Ureter (tissue), 1 donor: ENCODE measurements around the gene ROR1. TPM values are rescaled to one million over a fixed set of nuclear protein-coding genes. Genes with fewer than 3 reads are reported as not detected.

ENCODE experiments used
- DNase-seq: peaks from one replicate; pipeline ENCODE4 v3.0.0-alpha.2; 2020; ENCODE audit warnings: low spot score
- total RNA-seq: library from RNA; stranded (reverse); gene quantifications from one replicate; pipeline ENCODE4 v1.2.4, GENCODE V29; 2023
- donor health status: DM: yes; HTN: yes; CAD: no.

Gene ROR1
- total RNA-seq, 1 donor from 2014 or later = 6.2 TPM

DNA sequence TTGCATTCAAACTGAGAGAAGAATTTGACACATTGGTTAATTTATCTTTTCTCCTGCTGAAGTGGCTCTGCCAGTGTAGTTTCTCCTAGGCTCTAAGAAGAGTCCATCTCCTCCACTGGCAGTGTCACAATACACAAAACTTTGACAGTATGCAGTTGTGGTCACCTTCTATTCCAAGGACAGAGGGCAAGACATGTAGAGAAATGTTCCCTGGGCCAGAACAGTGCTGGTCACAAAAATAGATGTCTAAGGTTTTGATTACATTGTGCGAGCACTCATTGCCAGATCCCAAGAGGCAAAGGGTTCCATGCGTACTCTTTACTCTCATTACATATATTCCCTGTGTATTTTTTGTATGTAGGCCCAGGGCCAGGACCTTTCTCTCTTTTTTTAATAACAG, 281.5 kb downstream of the ROR1 start:
- DNase-seq = no peak

DNA sequence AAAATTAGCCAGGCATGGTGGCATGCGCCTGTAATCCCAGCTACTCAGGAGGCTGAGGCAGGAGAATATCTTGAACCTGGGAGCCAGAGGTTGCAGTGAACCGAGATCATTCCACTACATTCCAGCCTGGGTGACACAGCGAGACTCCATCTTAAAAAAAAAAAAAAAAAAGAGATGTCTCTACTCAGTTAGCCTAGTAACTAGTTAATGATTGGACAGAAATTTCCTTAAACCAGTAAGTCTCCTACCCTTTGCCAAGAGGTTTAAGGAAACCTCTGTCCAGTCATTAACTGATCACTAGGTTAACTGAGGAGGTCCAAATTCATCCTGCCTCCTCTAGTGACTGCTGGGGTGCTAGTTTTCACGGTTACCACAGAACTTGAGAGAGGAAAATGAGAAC, 285.7 kb downstream of the ROR1 start:
- DNase-seq = no peak

DNA sequence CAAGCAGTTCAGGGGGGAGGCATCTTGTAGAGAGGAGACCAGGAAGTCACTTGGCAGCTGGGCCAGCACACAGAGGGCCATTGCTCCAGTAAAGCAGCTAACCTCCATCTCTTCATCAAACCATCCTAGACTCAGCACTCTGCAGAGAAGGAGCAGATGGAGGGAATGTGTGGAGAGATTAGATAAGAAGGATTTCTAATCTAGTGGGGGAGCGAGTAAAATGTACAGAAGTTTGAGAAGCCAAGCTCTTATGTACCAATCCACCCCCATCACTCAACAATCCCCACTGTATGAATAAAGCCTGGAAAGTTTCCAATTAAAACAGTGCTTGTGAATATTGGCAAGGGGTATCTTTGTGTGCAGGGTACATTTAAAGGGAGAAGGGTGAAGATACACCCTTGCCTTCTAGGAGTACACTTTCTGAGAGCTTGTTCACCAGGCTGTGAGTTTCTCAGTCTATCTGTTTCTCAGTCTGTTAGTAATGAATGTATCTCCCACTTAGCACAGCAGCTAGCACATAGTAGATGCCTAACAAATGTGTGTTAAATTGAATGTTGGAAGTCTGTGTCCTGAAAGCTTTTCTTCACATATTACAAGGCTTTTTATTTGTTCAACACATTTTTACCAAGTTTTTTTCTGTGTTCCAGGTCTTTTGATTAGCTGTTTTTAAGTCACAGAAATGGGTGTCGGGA, 286.9 kb downstream of the ROR1 start:
- DNase-seq = no peak

DNA sequence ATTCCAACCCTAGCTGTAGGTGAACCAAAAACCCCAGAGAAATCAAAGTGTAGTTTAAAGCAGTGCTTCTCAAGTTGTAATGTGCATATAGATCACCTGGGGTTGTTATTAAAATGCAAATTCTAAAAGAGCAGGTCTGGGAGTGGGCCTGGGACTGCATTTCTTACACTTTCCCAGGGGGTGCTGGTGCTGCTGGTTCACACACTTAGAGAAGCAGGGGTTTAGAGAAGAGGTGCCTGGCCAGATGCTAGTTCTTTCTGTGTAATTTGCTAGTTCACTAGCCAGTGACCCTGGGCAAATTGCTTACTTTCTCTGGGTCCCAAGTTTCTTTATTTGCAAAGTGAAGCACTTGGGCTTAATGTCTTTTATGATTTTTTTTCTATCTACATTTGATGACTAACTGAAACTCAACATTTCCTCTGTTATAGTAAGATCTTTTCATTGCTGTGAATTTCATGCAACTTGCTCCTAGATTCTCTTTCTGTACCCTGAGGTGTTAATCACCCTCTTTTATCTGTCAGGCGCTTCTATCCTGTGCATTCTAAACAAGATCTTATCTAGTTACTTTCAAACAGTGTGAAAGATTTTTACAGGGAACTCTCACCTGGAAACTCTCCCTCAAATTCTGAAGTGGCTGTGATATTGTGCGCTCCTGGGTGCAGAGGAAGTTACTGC, 287.8 kb downstream of the ROR1 start:
- DNase-seq = no peak

DNA sequence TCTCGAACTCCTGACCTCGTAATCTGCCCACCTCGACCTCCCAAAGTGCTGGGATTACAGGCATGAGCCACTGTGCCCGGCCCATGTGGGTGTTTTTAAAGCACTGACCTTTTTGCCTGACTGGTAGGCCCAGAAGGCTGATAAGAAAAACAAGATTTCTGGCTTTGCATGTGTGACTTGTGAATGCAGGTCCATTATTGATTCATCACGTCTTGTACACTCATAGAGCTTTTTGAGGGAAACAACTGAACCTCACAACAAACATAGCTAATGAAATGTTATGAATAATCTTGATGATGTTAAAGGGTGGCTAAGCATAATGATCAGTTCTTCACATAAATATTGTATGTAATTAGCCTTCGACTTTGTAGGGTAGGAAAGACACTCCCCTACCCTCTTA, 288.7 kb downstream of the ROR1 start:
- DNase-seq = no peak

DNA sequence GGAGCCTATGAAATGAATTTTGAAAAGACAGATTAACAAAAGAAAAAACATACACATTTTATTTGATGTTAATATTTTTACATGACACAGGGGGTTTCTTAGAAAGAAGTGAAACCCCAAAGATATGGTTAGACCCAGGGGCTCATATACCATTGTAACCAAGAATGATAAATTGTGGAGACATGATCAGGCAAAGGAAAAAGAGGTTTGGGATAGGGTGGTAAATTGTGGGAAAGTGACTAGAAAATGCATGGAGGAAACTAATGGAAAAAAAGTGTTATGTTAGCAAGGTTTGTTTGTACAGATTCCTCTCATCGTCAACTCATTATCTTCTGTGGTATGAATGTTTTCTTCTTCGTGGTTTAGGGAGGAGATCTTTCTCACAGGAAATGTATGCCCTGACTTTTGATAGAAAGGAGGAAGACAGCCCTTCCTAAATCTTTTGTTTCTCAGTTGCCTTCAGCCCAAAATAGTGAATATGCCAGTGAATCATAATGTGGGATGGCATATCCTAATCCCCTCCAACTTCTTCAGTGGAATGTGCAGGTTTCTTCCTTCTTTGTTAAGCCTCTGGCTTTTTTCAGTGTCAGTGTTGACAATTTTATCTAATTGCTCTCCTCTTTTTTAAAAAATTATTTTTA, 289.2 kb downstream of the ROR1 start:
- DNase-seq = no peak

DNA sequence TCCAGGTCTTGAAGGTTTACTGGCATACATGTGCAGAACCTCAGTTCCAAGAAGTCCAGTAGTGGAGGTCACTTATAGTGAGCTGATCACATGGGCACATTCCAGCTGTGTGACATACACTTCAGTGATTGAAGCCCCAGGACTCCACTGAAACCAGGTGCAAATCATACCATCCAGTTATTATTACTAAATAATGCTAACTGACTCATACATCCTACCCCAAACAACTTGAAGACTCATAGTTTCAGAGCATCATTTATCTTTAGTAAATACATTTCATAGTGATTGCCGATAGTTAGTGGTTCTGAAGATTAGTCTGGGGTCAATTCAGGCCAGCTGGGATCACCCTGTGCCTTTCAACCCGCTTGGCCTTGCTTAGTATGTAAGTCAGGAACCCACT, 291.8 kb downstream of the ROR1 start:
- no peak for DNase-seq

DNA sequence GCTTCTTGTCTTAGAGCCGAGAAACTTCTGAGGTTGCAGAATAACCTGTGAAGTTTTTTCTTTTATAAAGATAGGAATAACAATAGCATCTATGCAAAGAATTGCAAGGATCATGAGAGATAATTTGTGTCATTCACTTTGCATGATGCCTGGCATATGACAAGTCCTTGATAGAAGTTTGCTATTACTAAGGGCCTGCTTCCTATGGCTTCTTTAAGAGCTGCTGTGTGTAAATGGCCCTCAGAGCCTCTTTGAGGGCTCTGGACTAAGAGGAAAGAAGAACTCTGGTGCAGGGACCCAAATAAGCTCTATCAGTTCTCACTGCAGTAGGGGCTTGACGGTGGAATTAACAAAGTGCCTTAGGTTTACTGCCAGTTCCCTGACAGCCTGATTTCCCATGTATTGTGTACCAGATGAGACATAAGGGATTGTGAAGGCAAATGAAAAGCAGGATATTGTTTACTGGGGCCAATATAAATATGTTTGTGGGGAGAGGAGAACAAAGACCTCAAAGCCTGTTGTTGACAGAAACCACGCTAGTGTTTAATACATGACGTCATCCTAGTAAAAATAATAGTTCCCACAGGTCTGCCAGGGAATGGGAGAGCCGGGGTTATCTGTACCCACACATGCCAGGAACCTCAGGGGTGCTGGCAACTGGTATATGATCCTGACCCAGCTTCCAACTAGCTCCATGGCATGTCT, 298.4 kb downstream of the ROR1 start:
- DNase-seq = no peak

GRCh38 chr1:64073705-64074104, 299.9 kb downstream of the ROR1 start:
- no peak for DNase-seq

GRCh38 chr1:64074767-64075166, 300.9 kb downstream of the ROR1 start:
- no peak for DNase-seq

DNA sequence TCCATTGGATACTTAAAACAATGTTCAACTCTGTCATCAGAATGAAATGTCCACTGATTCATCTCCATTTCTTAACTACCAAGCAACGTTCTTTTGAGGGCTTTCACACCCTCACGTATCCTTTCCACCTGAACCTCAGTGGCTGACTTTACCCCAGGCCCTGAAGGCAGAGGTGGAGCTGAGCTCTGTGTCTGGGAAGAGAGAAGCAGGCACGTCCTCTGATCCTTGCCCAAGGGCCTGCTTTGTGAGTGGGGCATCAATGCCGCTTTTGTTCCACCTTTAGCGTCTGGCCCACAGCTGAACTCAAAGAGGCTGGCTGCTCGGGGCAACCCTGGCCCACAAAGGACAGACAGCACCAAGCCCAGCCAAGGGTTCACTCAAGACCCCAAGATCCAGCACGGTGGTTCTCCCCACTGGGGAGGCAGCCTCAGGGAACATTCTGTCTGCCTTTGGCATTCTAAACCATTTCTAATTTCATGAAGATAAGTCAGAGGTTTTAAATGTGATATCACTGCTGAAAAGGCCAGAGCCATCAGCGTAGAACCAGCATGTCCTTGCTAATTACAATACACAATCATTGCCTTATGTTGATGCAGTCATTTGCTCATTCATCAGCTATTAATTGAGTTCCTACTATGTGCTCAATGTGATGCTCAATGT, 303.6 kb downstream of the ROR1 start:
- DNase-seq = no peak

- no peak for DNase-seq
Measured at GRCh38 chr1:64080941-64081562, 307.2 kb downstream of the ROR1 start.

DNA sequence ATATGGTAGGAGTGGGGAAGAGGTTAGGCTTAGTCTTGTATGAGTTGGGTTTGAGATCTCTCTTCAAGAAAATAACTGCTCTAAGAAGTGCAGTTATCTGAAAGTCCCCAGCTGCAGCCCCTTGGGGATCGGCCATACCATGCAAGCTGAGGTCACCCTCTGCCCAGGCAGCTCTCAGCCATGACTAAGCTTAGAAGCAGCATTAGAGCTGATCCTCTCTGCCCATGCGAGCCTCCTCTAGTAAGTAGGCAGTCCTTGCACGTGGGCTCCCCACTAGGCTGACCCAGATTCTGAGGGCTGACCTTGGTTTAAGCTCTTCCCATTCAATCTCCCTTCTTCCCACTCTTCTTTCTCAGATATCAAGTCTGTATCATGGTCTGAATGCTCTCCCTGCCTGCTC, 308.6 kb downstream of the ROR1 start:
- DNase-seq = no peak

DNA sequence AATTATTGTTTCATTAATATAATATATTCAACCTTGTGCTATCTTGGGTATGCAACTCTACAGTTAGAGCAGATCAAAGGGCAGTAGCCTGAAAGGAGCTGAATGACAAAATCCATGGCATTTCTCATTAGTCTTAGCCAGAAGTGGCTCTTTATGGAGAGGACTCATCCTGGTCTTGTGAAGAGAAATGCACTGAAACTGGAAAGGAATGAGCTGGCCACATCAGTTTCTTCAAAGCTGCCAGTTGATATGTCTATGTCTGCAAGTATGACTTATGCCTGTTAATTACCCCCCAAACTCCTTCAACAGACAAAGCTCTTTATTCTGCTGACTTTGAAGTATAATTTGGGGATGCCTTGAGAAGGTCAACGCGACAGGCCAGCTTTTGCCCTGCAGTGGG, 310.6 kb downstream of the ROR1 start:
- no peak for DNase-seq

GRCh38 chr1:64087768-64088167, 314.0 kb downstream of the ROR1 start:
- DNase-seq = no peak

GRCh38 chr1:64090436-64090835, 316.6 kb downstream of the ROR1 start:
- DNase-seq = no peak

GRCh38 chr1:64092851-64093371, 319.1 kb downstream of the ROR1 start:
- no peak for DNase-seq

GRCh38 chr1:64093941-64094340, 320.1 kb downstream of the ROR1 start:
- no peak for DNase-seq

DNA sequence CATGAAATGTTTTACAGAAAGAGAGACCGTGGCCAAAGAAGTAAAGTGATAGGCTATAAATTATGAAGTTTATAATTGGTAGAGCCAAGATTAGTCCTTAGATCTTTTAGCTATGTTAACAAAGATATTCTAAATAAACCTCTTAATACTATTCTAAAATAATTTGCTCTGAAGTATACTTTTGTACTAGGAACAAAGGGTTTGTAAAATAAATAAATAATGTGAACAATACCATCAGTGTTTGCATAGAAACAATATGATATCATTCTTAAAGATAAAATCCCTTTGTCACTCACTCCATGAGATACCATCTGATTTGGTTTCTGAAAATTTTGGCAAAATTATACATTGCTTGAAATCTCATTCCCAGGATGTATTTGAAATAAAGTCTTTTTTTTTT, 322.0 kb downstream of the ROR1 start:
- DNase-seq = no peak

GRCh38 chr1:64097859-64098258, 324.0 kb downstream of the ROR1 start:
- no peak for DNase-seq

DNA sequence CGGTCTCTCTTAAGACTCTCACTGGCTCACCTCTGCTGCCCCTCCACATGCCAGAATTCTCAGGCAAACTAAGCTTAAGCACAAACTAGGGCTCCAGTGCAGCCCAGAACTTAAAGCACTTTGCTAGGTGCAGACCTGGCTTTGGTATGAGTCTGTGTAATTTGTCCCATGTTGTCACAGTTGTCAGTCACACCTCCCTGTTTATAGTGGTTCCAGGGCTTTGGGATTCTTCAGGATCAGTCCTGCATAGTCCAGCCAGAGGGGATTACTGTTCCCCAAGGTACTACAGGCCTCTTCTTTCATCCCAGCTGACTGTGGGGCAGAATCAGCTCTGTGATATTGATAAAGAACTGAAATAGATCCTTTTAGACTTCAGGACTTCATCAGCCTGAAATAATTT, 324.6 kb downstream of the ROR1 start:
- no peak for DNase-seq
